LHCN-M2 (cell line): ENCODE measurements around the gene NPHP3. TPM values are rescaled to one million over a fixed set of nuclear protein-coding genes. Genes with fewer than 3 reads are reported as not detected.
A peak's percentile ranks its signal among the peaks of the same experiment; 100 is the strongest.
"Not testable (repeated sequence)": the region's sequence is repeated elsewhere in the genome, so short reads cannot be mapped to it uniquely, and the experiment has no call there.

Experiments
- DNase-seq: peaks from one replicate; pipeline ENCODE4 v3.0.0-alpha.2; 2012; ENCODE audit warnings: low read depth
- total RNA-seq: library from RNA; depleted of rRNA; stranded (reverse); fragments of >200 nt; gene quantifications from 2 replicates; pipeline ENCODE4 v1.2.3, GENCODE V29; 2014; rRNA removed

NPHP3 gene
- total RNA-seq, 1 experiment from 2014 or later = 43.0 TPM

GRCh38 chr3:132642539-132642847, 79.7 kb downstream of the NPHP3 start:
- no peak for DNase-seq

- DNase-seq = peak; percentile 58
Measured at GRCh38 chr3:132641837-132642538, 80.2 kb downstream of the NPHP3 start.

- not testable (repeated sequence) for DNase-seq
Measured at GRCh38 chr3:132641427-132641826, 80.8 kb downstream of the NPHP3 start.

- DNase-seq = no peak
Measured at GRCh38 chr3:132638706-132639105, 83.5 kb downstream of the NPHP3 start.

GRCh38 chr3:132637590-132637989, 84.6 kb downstream of the NPHP3 start:
- peak; percentile 44 for DNase-seq

- DNase-seq = no peak
Measured at GRCh38 chr3:132635052-132635451, 87.2 kb downstream of the NPHP3 start.

Other genes with a start within 250 kb of the NPHP3 start
- not detected in 2 replicates for gene ACKR4, start 125.1 kb downstream of the NPHP3 start, total RNA-seq
- gene ACAD11, start 62.6 kb downstream of the NPHP3 start, total RNA-seq = 13.1 and 24.5 TPM in 2 replicates
- 40.4 and 45.7 TPM in 2 replicates for gene UBA5, start 62.1 kb downstream of the NPHP3 start, total RNA-seq